ENCODE data around the gene PHOX2A. TPM values are rescaled to one million over a fixed set of nuclear protein-coding genes. Genes with fewer than 3 reads are reported as not detected.

PHOX2A gene
- total and polyA plus RNA-seq, 8 donors: 0.35 to 0.61 TPM; not detected in 6

DNA sequence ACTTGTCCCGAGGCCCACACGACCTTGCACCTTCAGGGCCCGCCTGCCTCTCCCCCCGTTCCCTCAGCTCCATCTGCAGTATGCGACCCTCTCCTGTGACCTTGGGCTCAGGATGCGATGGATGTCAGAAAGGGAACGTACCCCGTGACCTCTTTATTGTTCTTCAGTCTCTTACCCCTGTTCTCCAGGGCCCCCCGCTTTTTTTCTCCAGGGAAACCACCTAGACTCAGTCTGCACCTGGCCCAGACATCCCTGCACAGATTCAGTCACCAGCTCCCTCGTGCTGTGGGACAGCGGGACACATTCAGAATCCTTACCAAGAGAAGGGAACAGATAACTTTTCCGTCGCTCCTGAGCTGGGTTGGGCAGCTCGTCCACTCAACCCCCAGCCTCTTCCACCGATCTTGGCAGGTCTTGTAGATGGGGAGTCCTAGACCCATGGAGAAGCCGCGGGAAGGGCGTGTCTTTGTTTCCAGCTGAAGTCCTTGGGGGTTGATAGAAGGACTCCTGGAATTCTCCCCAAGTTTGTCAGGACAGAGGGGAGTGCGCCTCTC lies 1.4 kb upstream of the PHOX2A start:
- H3K27ac ChIP-seq: no peak overlapping the region
- no peak overlapping the region for H3K4me3 ChIP-seq
- TF ChIP-seq, protein P1, sequence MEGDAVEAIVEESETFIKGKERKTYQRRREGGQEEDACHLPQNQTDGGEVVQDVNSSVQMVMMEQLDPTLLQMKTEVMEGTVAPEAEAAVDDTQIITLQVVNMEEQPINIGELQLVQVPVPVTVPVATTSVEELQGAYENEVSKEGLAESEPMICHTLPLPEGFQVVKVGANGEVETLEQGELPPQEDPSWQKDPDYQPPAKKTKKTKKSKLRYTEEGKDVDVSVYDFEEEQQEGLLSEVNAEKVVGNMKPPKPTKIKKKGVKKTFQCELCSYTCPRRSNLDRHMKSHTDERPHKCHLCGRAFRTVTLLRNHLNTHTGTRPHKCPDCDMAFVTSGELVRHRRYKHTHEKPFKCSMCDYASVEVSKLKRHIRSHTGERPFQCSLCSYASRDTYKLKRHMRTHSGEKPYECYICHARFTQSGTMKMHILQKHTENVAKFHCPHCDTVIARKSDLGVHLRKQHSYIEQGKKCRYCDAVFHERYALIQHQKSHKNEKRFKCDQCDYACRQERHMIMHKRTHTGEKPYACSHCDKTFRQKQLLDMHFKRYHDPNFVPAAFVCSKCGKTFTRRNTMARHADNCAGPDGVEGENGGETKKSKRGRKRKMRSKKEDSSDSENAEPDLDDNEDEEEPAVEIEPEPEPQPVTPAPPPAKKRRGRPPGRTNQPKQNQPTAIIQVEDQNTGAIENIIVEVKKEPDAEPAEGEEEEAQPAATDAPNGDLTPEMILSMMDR (IDR thresholded peaks at IDR 0.05): no peak
- intact Hi-C loops (cut with DNase I): no loop called here
- no peaks in the 10 kb centered on the region for H3K36me3 ChIP-seq
- ATAC-seq (no peak), FAIRE-seq (no peak), DNase-seq (peak in 1 of 6 donors; percentile 32)
- H3K4me1 ChIP-seq: peaks cover 0 to 4% (median 3%) of the 10 kb centered on the region in 3 donors
- H3K27me3 ChIP-seq: peaks cover 0 to 12% (median 2%) of the 10 kb centered on the region in 4 donors
- no peaks in the 10 kb centered on the region for H3K9me3 ChIP-seq
- WGBS, 2 donors: 16 to 19% methylated on average over 19 of the region's 19 CpGs

DNA sequence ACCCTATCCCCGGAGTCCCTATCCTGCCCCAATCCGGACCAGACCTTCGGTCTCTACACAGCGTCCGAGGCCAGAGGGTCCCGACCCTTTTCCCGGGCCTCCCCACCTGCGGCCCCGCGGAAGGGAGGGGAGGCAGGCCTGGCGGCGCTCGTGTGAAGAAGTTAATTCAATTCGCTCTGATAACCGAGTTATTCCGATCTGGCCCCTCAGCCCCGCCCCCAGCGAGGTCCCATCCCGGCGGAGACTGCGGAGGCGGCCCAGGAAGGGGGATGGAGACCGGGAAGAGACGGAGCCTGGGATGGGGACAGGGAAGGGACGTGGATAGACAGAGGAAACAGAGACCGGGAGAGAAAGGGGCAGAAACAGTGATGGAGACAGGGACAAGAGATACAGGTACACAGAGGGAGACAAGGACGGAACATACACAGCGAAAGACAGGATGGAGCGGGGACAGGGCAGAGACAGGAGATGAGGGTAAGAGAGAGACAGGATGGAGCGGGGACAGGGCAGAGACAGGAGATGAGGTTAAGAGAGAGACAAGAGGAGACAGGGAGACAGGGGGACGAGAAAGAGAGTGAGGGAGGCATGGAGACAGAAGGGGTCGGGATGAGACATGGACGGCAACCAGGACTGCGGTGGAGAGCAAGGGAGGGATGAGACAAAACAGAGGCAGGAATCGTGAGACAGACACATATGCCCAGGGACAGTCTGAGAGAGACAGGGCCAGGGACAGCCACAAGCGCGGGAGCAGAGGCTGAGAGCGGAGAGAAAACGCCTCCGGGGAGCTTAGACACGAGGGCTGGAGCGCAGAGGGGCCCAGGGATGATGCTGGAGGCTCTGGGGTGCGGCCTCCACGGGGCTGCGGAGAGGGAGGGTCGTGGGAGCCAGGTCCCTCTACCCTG lies 636 bp upstream of the PHOX2A start:
- H3K4me3 ChIP-seq: no peak overlapping the region
- no peak overlapping the region for H3K27ac ChIP-seq
- H3K4me1 ChIP-seq: peaks cover 0 to 9% (median 8%) of the 10 kb centered on the region in 3 donors
- H3K36me3 ChIP-seq: no peaks in the 10 kb centered on the region
- intact Hi-C loops (cut with DNase I): no loop called here
- TF ChIP-seq, protein P1 (IDR thresholded peaks at IDR 0.05): no peak
- FAIRE-seq (no peak), DNase-seq (peak in 2 of 6 donors; percentile 20 to 59), ATAC-seq (no peak)
- H3K27me3 ChIP-seq: peaks cover 0 to 12% (median 2%) of the 10 kb centered on the region in 4 donors
- WGBS, 2 donors: 11 to 13% methylated on average over 44 to 46 of the region's 46 CpGs
- H3K9me3 ChIP-seq: no peaks in the 10 kb centered on the region

DNA sequence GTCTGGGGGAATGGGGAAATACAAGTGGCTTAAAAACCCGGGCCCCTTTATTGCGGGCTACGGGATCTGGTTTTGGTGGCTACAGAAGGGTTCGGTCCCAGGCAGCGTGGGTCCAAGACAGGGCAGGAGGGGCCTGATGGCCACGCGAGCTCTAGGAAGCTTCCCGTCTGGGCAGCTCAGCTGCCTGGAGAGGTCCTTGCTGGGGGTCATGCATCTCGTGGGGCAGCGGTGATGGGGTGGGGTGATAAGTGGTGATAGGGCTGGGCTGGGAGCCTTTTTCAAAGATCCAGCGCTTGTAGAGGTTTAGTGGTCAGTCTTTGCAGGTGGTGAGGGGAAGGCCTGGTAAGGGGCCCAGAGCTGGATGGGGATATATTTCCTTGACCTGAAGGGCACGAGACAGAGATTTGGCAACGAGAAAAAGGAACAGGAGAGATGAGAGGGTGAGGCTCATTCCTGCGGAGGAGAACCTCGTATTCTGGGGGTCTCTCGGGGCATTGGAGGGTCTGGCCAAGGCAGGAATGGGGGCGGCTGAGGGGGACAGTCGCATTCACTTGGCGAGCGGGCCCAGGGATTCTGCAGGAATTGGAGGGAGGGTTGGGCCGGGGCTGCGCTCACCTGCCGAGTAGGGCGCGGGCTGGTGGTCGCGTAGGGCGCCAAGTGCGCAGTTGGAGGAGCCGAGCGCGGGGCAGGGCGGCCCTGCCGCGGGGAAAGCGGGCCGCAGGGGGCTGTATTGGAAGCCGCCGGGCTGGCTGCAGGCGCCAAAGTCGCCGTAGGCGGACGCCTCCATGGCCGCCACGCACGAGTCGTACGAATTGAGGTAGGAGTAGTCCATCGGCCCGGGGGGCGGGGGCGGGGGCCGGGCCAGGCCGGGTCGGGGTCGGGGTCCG lies 560 bp downstream of the PHOX2A start:
- Histone ChIP-seq H3K36me3 (no peaks in the 10 kb centered on the region), H3K9me3 (no peaks in the 10 kb centered on the region), H3K27me3 (peaks cover 0 to 12% (median 2%) of the 10 kb centered on the region in 4 donors), H3K4me1 (peaks cover 0 to 14% (median 9%) of the 10 kb centered on the region in 3 donors), H3K4me3 (no peak overlapping the region), H3K27ac (no peak overlapping the region)
- FAIRE-seq (no peak), ATAC-seq (no peak), DNase-seq (peak in 2 of 6 donors; percentile 16 to 33)
- intact Hi-C loops (cut with DNase I): no loop called here
- TF ChIP-seq, protein P1 (IDR thresholded peaks at IDR 0.05): no peak
- 29 to 32% methylated on average over 53 to 58 of the region's 58 CpGs for WGBS, 2 donors

DNA sequence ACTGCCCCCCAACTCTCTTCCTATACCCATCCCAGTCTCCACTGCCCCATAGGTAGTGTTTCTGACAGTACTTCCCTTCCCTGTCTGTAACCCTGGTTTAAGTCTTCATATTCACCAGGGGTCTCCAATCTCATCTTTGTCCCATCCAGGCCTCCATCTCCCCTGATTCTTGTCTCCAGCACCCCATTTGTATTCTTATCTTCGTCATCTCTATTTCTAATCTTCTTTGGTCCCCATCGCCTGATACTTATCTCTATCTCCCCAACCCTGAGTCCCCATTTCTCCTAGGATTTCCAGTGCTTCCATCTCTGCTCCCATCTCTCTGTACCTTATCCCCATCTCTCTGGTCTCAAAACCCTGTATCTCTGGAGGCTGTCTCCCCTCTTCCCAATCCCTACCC lies 1.8 kb downstream of the PHOX2A start:
- no peak for DNase-seq
- H3K9me3 ChIP-seq: no peaks in the 10 kb centered on the region
- WGBS, 2 donors: 86 to 98% methylated on average over 2 of the region's 2 CpGs
- H3K27ac ChIP-seq: no peak overlapping the region
- no peak overlapping the region for H3K4me3 ChIP-seq
- peaks cover 0 to 14% (median 9%) of the 10 kb centered on the region in 3 donors for H3K4me1 ChIP-seq
- FAIRE-seq: no peak
- TF ChIP-seq, protein P1 (IDR thresholded peaks at IDR 0.05): no peak
- H3K36me3 ChIP-seq: no peaks in the 10 kb centered on the region
- H3K27me3 ChIP-seq: peaks cover 0 to 12% (median 2%) of the 10 kb centered on the region in 4 donors
- intact Hi-C loops (cut with DNase I): no loop called here
- ATAC-seq: no peak

Data from pancreas (tissue), 10 donors.